ENCODE measurements around the gene LAGE3.
A peak's percentile ranks its signal among the peaks of the same experiment; 100 is the strongest.

The LAGE3 gene

DNA sequence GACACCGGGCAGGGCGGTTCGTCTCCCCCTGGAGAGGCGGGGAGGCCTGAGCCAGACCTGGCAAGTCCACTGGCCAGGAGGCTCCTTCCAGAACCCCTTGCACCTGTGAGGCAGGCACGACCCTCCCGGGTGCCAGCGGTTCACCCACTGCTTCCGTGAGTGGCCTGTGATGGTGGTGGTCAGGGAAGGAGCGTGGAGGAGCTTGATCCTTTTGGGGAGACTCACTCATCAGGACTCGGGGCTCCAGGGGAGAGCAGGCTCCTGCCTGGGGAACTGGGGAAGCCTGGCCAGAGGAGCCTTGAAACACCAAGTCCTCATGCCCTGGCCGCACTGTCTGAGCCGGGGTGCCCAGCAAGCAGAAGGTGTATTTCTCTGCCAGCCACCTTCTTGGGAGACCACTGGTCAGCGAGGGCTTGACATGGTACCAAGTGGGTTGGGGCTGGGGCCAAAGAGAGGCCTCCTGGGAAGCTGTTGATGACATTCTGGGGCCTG, 34.3 kb downstream of the LAGE3 start:
- Histone ChIP-seq H3K4me3 (ENCODE audit: low read length) (peak overlapping the region; percentile 81), H3K9ac (ENCODE audit: low read depth, low read length) (peak overlapping the region; percentile 91), H3K9me3 (replicated peaks; ENCODE audit: low read length) (no peaks in the 10 kb centered on the region), H3K4me1 (ENCODE audit: control insufficient read depth, insufficient read depth, low read length) (peaks cover 12% of the 10 kb centered on the region), H3K27me3 (ENCODE audit: control insufficient read depth, insufficient read depth, low read length) (no peaks in the 10 kb centered on the region), H3K36me3 (ENCODE audit: insufficient read depth, low read length) (peaks cover 36% of the 10 kb centered on the region), H3K4me2 (ENCODE audit: low read length) (peak overlapping the region; percentile 91)

DNA sequence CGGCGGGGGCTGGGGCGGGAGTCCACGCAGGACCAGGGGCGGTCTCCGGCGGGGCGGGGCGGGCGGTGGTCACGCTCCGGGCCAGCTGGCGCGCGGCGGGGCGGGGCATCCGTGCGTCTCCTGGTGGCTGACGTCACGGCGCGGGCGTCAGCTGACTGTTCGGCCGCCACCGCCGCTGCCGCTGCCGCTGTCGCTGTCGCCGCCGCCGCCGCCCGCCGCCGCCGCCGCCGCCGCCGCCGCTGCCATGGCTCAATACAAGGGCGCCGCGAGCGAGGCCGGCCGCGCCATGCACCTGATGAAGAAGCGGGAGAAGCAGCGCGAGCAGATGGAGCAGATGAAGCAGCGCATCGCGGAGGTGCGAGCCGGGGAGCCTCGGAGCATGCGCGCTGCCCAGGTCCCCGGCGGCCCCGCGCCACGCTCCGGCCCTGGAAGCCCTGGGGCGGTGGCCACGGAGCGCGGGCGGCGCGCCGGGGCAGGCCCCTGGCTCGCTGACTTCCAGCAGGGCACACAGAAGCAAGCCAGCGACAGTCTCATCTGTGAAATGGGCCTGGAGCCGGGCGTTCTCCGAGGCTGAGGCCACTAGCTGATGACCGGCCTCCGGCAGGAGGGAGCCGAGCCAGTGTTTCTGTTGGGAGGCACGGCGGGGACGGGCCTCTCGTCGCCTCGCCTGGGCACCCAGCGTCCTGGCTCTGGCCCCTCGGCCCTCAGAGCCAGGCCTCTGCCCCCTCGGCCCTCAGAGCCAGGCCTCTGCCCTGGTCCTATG, 34.9 kb downstream of the LAGE3 start, which contains the start of gene FAM50A:
Gene FAM50A, plus strand, starts transcription at position 150 of the 763 bp plus-strand sequence. Its CDS starts 95 bp downstream, at position 245.
- Histone ChIP-seq H3K9ac (ENCODE audit: low read depth, low read length) (peak within 1 kb of the TSS; percentile 91), H3K27me3 (ENCODE audit: control insufficient read depth, insufficient read depth, low read length) (no peaks in the 10 kb centered on the region), H3K4me1 (ENCODE audit: control insufficient read depth, insufficient read depth, low read length) (peaks cover 12% of the 10 kb centered on the region), H3K4me3 (ENCODE audit: low read length) (peak within 1 kb of the TSS; percentile 81), H3K36me3 (ENCODE audit: insufficient read depth, low read length) (peaks cover 33% of the 10 kb centered on the region), H3K4me2 (ENCODE audit: low read length) (peak within 1 kb of the TSS; percentile 91), H3K9me3 (replicated peaks; ENCODE audit: low read length) (no peaks in the 10 kb centered on the region)

DNA sequence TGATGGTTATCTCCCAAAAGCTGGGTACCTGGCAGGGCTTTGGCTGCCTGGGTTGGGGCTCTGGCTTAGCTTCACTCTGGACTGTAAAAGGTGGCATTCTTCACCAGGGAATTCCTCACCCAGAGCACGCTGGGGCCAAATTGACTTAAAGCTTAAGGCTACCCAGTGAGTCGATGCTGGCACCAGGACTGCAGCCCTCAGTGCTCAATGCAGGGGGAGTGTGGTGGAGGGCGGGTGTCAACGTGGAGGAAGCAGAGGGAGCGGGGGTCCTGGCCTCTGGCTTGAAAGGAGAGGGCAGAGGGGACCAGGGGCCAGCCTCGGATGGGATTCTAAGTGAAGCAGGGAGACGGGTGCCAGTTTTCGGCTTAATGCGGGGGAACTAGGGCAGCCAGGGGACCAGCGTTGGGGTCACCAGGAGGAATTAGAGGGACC, 35.6 kb downstream of the LAGE3 start:
- H3K36me3 ChIP-seq (ENCODE audit: insufficient read depth, low read length) = peaks cover 35% of the 10 kb centered on the region
- peak overlapping the region; percentile 68 for H3K9ac ChIP-seq (ENCODE audit: low read depth, low read length)
- no peaks in the 10 kb centered on the region for H3K27me3 ChIP-seq (ENCODE audit: control insufficient read depth, insufficient read depth, low read length)
- H3K9me3 ChIP-seq (replicated peaks; ENCODE audit: low read length) = no peaks in the 10 kb centered on the region
- H3K4me2 ChIP-seq (ENCODE audit: low read length) = peak overlapping the region; percentile 81
- H3K4me3 ChIP-seq (ENCODE audit: low read length) = peak overlapping the region; percentile 57
- peaks cover 16% of the 10 kb centered on the region for H3K4me1 ChIP-seq (ENCODE audit: control insufficient read depth, insufficient read depth, low read length)

DNA sequence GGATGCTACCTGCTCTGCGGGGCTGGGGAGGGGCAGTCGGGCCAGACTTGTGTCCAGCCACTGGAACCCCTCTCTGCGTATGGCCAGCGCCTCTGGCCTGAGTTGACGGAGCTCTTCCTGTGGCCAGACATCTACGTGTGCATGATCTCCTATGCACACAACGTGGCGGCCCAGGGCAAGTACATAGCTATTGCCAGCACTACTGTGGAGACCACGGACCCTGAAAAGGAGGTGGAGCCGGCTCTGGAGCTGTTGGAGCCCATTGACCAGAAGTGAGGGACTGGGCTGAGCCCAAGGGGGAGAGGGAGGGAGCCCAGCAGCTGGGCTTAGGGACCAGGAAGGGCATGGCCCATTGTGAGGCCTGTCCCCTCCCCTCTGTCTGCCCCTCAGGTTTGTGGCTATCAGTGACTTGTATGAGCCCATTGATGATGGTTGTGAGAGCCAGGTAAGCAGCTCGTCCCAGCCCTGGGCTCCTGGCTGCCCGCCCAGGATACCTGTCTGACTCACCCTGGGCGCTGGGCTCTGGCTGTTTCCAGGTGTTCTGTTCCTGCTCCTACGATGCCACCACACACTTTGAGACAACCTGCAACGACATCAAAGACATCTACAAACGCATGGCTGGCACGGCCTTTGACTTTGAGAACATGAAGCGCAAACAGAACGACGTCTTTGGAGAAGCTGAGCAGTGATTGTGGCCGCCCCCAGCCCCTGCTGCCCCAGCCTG, 36.9 kb downstream of the LAGE3 start:
- peaks cover 20% of the 10 kb centered on the region for H3K4me1 ChIP-seq (ENCODE audit: control insufficient read depth, insufficient read depth, low read length)
- H3K4me2 ChIP-seq (ENCODE audit: low read length) = no peak overlapping the region
- no peaks in the 10 kb centered on the region for H3K27me3 ChIP-seq (ENCODE audit: control insufficient read depth, insufficient read depth, low read length)
- H3K9ac ChIP-seq (ENCODE audit: low read depth, low read length) = no peak overlapping the region
- H3K36me3 ChIP-seq (ENCODE audit: insufficient read depth, low read length) = peaks cover 33% of the 10 kb centered on the region
- no peaks in the 10 kb centered on the region for H3K9me3 ChIP-seq (replicated peaks; ENCODE audit: low read length)
- H3K4me3 ChIP-seq (ENCODE audit: low read length) = no peak overlapping the region

DNA sequence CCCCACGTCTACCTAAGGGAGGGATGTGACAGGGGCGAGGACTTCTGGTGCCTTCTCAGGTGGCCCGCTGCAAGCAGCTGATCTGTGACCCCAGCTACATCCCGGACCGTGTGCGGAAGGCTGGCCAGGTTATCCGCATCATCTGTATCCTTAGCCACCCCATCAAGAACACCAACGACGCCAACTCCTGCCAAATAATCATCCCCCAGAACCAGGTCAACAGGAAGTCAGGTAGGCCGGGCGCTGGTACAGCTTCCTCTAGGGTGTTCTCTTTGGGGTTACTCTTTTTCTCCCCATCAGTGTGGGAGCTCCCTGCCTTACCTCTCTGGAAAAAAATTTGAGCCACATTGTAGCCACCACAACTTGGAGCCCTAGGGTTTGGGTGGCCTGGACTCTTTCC, 37.5 kb downstream of the LAGE3 start:
- peaks cover 31% of the 10 kb centered on the region for H3K36me3 ChIP-seq (ENCODE audit: insufficient read depth, low read length)
- no peaks in the 10 kb centered on the region for H3K9me3 ChIP-seq (replicated peaks; ENCODE audit: low read length)
- no peak overlapping the region for H3K4me2 ChIP-seq (ENCODE audit: low read length)
- H3K9ac ChIP-seq (ENCODE audit: low read depth, low read length) = no peak overlapping the region
- peaks cover 20% of the 10 kb centered on the region for H3K4me1 ChIP-seq (ENCODE audit: control insufficient read depth, insufficient read depth, low read length)
- no peaks in the 10 kb centered on the region for H3K27me3 ChIP-seq (ENCODE audit: control insufficient read depth, insufficient read depth, low read length)
- no peak overlapping the region for H3K4me3 ChIP-seq (ENCODE audit: low read length)

DNA sequence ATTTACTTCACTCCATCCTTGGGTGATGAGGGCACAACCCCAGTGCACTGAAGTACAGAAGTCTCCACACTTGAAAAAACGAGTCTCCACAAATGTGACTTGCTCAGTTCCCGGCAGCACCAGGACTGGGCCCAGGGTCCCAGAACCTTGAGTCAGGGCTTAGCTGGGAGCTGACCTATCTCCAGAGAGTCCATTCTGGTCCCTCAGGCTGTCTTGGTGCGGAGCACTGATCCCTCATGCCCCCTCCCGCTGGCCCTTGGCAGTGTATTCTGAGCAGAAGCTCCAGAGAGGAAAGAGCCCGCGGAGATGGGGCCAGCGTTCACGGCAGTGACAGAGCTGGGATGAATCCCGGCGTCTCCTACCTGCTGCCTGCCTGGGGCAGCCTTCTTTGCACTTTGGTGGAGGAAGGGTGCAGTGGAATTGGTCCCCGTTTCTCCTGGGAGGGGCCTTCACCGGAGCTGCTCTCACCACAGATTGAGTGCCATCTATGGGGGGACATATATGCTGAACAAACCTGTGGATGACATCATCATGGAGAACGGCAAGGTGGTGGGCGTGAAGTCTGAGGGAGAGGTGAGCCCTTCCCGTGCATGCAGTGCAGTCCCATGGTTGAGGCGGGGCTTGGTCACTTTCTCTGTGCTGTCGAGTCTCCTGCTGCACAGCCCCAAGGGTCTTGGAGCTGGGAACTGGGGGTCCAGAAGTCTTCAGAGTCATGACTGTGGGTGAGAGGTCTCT, 38.3 kb downstream of the LAGE3 start:
- no peak overlapping the region for H3K9ac ChIP-seq (ENCODE audit: low read depth, low read length)
- H3K36me3 ChIP-seq (ENCODE audit: insufficient read depth, low read length) = peaks cover 29% of the 10 kb centered on the region

DNA sequence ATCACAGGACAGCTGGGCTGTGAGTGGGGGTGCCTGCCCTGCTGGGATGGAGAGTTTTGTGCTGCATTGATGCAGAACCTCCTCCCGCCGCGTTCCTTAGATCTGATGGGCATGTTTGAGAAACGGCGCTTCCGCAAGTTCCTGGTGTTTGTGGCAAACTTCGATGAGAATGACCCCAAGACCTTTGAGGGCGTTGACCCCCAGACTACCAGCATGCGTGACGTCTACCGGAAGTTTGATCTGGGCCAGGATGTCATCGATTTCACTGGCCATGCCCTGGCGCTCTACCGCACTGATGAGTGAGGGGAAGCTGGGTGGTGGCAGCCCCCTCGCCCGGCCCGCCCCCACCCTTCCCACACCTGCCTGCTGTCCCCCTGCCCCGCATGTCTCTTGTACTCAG, 39.2 kb downstream of the LAGE3 start:
- Histone ChIP-seq H3K27me3 (ENCODE audit: control insufficient read depth, insufficient read depth, low read length) (no peaks in the 10 kb centered on the region), H3K36me3 (ENCODE audit: insufficient read depth, low read length) (peaks cover 33% of the 10 kb centered on the region), H3K4me3 (ENCODE audit: low read length) (no peak overlapping the region), H3K4me2 (ENCODE audit: low read length) (no peak overlapping the region), H3K9me3 (replicated peaks; ENCODE audit: low read length) (no peaks in the 10 kb centered on the region), H3K9ac (ENCODE audit: low read depth, low read length) (no peak overlapping the region), H3K4me1 (ENCODE audit: control insufficient read depth, insufficient read depth, low read length) (peaks cover 14% of the 10 kb centered on the region)

More for the DNA sequence above, 38.3 kb downstream of the LAGE3 start:
- H3K27me3 ChIP-seq (ENCODE audit: control insufficient read depth, insufficient read depth, low read length) = no peaks in the 10 kb centered on the region
- H3K4me3 ChIP-seq (ENCODE audit: low read length) = no peak overlapping the region
- no peak overlapping the region for H3K4me2 ChIP-seq (ENCODE audit: low read length)
- peaks cover 23% of the 10 kb centered on the region for H3K4me1 ChIP-seq (ENCODE audit: control insufficient read depth, insufficient read depth, low read length)
- no peaks in the 10 kb centered on the region for H3K9me3 ChIP-seq (replicated peaks; ENCODE audit: low read length)

DNA sequence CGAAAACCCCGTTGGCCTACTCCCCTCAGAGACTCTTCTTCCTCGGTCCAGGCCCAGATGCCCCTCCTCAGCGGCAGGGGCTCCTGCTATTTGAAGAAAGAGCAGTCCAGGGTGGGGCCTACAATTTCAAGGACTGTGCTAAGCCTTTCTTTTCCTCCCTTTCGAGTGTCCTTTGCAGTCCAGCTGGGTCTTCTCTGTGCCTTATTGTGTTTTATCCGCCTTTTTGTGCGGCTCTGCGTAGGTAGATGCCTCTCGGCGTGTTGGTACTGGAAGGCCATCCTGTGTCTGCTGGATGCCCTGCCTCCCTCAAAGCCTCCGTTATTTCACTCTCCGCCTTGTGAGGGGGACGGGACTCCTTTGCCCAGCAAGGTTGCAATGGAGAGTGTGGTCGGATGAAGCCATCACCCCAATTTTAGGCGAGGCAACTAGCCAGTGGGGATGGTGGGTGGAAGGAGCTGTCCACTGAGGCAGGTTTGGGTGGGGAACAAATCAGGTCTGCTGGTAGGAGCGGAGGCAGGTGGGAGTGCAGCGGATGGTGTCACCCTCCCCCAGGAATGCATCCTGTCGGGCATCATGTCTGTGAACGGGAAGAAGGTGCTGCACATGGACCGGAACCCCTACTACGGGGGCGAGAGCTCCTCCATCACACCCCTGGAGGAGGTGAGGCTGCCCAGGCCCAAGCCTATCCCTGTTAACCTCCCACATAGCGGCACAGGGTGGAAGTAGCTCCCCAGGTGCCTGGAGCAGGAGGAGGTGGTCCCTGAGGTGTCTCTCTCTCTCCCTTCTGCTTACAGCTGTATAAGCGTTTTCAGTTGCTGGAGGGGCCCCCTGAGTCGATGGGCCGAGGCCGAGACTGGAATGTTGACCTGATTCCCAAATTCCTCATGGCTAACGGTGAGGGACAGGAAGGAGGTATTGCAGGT, 40.8 kb downstream of the LAGE3 start:
- H3K27me3 ChIP-seq (ENCODE audit: control insufficient read depth, insufficient read depth, low read length) = no peaks in the 10 kb centered on the region
- peak overlapping the region; percentile 88 for H3K4me2 ChIP-seq (ENCODE audit: low read length)
- H3K4me1 ChIP-seq (ENCODE audit: control insufficient read depth, insufficient read depth, low read length) = peaks cover 11% of the 10 kb centered on the region
- H3K36me3 ChIP-seq (ENCODE audit: insufficient read depth, low read length) = peaks cover 42% of the 10 kb centered on the region
- H3K9ac ChIP-seq (ENCODE audit: low read depth, low read length) = peak overlapping the region; percentile 83
- H3K9me3 ChIP-seq (replicated peaks; ENCODE audit: low read length) = no peaks in the 10 kb centered on the region
- peak overlapping the region; percentile 79 for H3K4me3 ChIP-seq (ENCODE audit: low read length)

DNA sequence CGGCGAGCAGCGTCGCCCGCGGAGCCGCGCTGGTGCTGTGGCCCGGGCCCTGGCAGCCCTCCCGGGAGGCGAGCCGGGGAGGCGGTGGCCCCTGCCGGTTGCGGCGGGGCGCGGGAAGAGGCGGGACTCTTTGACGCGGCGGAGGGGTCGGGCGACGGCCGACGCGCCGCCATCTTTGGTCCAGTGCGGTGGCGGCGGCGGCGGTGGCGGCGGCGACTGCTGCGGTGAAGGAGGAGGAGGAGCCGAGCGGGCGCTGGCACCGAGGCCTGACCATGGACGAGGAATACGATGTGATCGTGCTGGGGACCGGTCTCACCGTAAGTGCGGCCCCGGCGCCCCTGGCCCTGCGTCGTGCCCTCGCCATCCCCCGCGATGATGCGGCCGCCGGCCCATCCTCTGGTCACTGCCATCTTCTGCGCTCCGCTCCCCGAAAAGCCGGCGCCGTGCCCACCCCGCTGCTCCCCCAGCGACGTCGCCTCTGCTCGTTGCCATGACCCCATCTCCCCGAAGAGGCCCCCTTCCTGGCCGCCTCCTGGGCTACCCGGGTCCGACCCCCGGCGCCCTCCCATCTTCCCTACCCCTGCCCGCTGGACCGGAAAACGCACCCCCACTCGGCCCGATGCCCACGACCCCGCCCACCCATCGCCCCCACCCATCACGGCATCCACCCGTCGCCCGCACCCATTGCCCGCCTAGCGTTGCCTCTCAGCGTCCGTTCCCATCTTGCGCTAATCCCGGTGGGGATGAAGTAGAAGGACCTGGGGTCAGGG, 41.9 kb downstream of the LAGE3 start, which contains the start of gene GDI1:
Gene GDI1, plus strand, starts transcription at position 172 of the 770 bp plus-strand sequence. Its CDS starts 101 bp downstream, at position 273.
- H3K4me3 ChIP-seq (ENCODE audit: low read length) = peak within 1 kb of the TSS; percentile 79
- peak within 1 kb of the TSS; percentile 83 for H3K9ac ChIP-seq (ENCODE audit: low read depth, low read length)
- peak within 1 kb of the TSS; percentile 88 for H3K4me2 ChIP-seq (ENCODE audit: low read length)
- H3K27me3 ChIP-seq (ENCODE audit: control insufficient read depth, insufficient read depth, low read length) = no peaks in the 10 kb centered on the region
- H3K9me3 ChIP-seq (replicated peaks; ENCODE audit: low read length) = no peaks in the 10 kb centered on the region
- peaks cover 11% of the 10 kb centered on the region for H3K4me1 ChIP-seq (ENCODE audit: control insufficient read depth, insufficient read depth, low read length)
- H3K36me3 ChIP-seq (ENCODE audit: insufficient read depth, low read length) = peaks cover 37% of the 10 kb centered on the region

Data from skeletal muscle satellite cell (primary cell).